GM19397 (cell line): ENCODE data around the gene BRIP1.

Source experiments
- ATAC-seq: cut with Tn5 transposase; IDR thresholded peaks from one replicate; pipeline ENCODE4 v1.9.1; 2021; ENCODE audit warnings: mild to moderate bottlenecking, moderate library complexity; ENCODE audit not compliant: unreplicated experiment

BRIP1 gene

GRCh38 chr17:61639818-61640217, 223.5 kb downstream of the BRIP1 start:
- ATAC-seq = no peak

- no peak for ATAC-seq
Observed at GRCh38 chr17:61638087-61638486, 225.2 kb downstream of the BRIP1 start.

- no peak for ATAC-seq
Observed at GRCh38 chr17:61635913-61636432, 227.4 kb downstream of the BRIP1 start.

- ATAC-seq = no peak
Observed at GRCh38 chr17:61634942-61635538, 228.3 kb downstream of the BRIP1 start.

DNA sequence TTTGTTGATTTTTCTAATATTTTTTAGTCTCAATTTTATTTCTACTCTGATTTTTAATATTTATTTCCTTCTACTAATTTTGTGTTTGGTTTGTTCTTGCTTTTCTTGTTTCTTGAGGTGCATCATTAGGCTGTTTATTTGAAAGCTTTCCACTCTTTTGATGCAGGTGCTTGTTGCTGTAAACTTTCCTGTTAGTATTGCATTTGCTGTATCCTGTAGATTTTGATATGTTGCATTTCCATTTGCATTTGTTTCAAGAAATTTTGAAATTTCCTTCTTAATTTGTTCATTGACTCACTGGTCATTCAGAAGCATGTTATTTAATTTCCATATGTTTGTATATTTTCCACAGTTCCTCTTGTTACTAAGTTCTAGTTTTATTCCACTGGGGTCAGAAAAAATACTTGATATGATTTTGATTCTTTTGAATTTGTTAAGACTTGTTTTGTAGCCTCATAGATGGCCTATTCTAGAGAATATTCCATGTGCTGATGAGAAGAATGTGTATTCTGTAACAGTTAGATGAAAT, 229.3 kb downstream of the BRIP1 start:
- no peak for ATAC-seq

GRCh38 chr17:61632826-61633225, 230.5 kb downstream of the BRIP1 start:
- no peak for ATAC-seq

DNA sequence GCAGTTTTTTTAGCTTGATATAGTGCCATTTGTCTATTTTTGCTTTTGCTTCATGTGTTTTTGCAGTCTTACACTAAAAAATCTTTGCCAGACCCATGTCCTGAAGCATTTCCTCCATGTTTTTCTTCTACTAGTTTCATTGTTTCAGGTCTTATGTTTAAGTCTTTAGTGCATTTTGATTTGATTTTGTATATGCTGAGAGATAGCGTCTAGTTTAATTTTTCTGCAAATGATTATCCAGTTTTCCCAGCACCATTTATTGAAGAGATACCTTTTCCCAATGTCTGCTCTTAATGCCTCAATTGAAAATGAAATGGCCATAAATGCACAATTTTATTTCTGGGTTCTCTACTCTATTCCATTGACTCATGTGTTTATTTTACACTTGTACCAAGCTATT, 231.5 kb downstream of the BRIP1 start:
- no peak for ATAC-seq
